ENCODE data around the gene SP1. TPM values are rescaled to one million over a fixed set of nuclear protein-coding genes. Genes with fewer than 3 reads are reported as not detected.
"Not testable (repeated sequence)": the region's sequence is repeated elsewhere in the genome, so short reads cannot be mapped to it uniquely, and the experiment has no call there.

The SP1 gene
- total and polyA plus RNA-seq, 7 experiments from 2014 or later = 10.2 to 103 (median 75.7) TPM

GRCh38 chr12:53441040-53441833, 61.3 kb downstream of the SP1 start, which contains the start of gene PRR13:
TSS of gene PRR13 (plus strand) at chr12:53441734. CDS start at chr12:53442715, 981 bp downstream.
- Mint-ChIP-seq H3K4me3 (peak within 1 kb of the TSS; percentile 89 to 99 (median 96)), H3K9me3 (no peaks in the 10 kb centered on the region), H3K27me3 (no peaks in the 10 kb centered on the region), H3K36me3 (peaks cover 0 to 27% (median 15%) of the 10 kb centered on the region in 5 donors), H3K27ac (peak within 1 kb of the TSS; percentile 91 to 97 (median 97)), H3K4me1 (peaks cover 30 to 52% (median 43%) of the 10 kb centered on the region in 7 donors)
- Histone ChIP-seq H3K27me3 (ENCODE audit: control insufficient read depth in 2 of 2, insufficient read depth in 2 of 2, low read length in 2 of 2) (no peaks in the 10 kb centered on the region), H3K4me1 (ENCODE audit: control insufficient read depth in 2 of 2, insufficient read depth in 2 of 2, low read length in 2 of 2) (peaks cover 18 to 24% of the 10 kb centered on the region in 2 donors), H3K4me3 (ENCODE audit: low read length) (peak within 1 kb of the TSS; percentile 93), H3K27ac (ENCODE audit: low read depth, low read length) (peak within 1 kb of the TSS; percentile 92), H3K9me3 (ENCODE audit: control insufficient read depth in 2 of 3, low read length in 3 of 3) (no peaks in the 10 kb centered on the region), H3K36me3 (ENCODE audit: control insufficient read depth in 2 of 3, insufficient read depth in 3 of 3, low read length in 3 of 3) (peaks cover 0 to 27% (median 6%) of the 10 kb centered on the region in 3 experiments)
- ChIA-PET CTCF (interaction anchor here (0.6 to 1.4 kb wide), 3 partner anchors 10 to 96 kb away, joined by 3 to 6 read pairs (median 4); no protein-coding TSS in a partner anchor), POLR2A (interaction anchor here (0.7 to 2.7 kb wide), 19 partner anchors 9 to 173 kb away, joined by 3 to 15 read pairs (median 4); partner anchors contain the start of genes ESPL1, MAP3K12, PFDN5 and SP1)
- ATAC-seq (peak; percentile 99), DNase-seq (peak; percentile 90 to 99 (median 96))
- intact Hi-C loops (cut with micrococcal nuclease) = loop anchor here (1.0 to 2.0 kb wide), 12 partner anchors 10 to 434 kb away; partner anchors contain the start of genes SP1 (in 2 of the 2), AAAS (in 1 of the 2), ATF7 (in 1 of the 2) and EIF4B (in 1 of the 2)

- Mint-ChIP-seq H3K9me3 (no peaks in the 10 kb centered on the region), H3K4me1 (peaks cover 30 to 58% (median 46%) of the 10 kb centered on the region in 7 donors), H3K27ac (peak overlapping the region in 7 of 9 donors; percentile 41 to 97 (median 78)), H3K4me3 (peak overlapping the region; percentile 32 to 99 (median 68)), H3K27me3 (no peaks in the 10 kb centered on the region), H3K36me3 (peaks cover 0 to 38% (median 22%) of the 10 kb centered on the region in 5 donors)
- Histone ChIP-seq H3K4me3 (ENCODE audit: low read length) (no peak overlapping the region), H3K27me3 (ENCODE audit: control insufficient read depth in 2 of 2, insufficient read depth in 2 of 2, low read length in 2 of 2) (no peaks in the 10 kb centered on the region), H3K9me3 (ENCODE audit: control insufficient read depth in 2 of 3, low read length in 3 of 3) (no peaks in the 10 kb centered on the region), H3K4me1 (ENCODE audit: control insufficient read depth in 2 of 2, insufficient read depth in 2 of 2, low read length in 2 of 2) (peaks cover 18 to 24% of the 10 kb centered on the region in 2 donors), H3K36me3 (ENCODE audit: control insufficient read depth in 2 of 3, insufficient read depth in 3 of 3, low read length in 3 of 3) (peaks cover 0 to 36% (median 11%) of the 10 kb centered on the region in 3 experiments), H3K27ac (ENCODE audit: low read depth, low read length) (peak overlapping the region; percentile 43)
- ATAC-seq (no peak), DNase-seq (no peak)
- intact Hi-C loops (cut with micrococcal nuclease) = no loop called here
- POLR2A ChIA-PET = interaction anchor here (1.9 kb wide), 1 partner anchor 65 kb away, joined by 6 read pairs; the partner anchor contains the start of gene SP1
- CTCF ChIA-PET = no interaction called here
These were observed 64.0 kb downstream of the SP1 start for GRCh38 chr12:53443955-53444354.

GRCh38 chr12:53444593-53445325, 64.8 kb downstream of the SP1 start:
- Histone ChIP-seq H3K27ac (ENCODE audit: low read depth, low read length) (peak overlapping the region; percentile 45), H3K4me1 (ENCODE audit: control insufficient read depth in 2 of 2, insufficient read depth in 2 of 2, low read length in 2 of 2) (peaks cover 18 to 24% of the 10 kb centered on the region in 2 donors), H3K36me3 (ENCODE audit: control insufficient read depth in 2 of 3, insufficient read depth in 3 of 3, low read length in 3 of 3) (peaks cover 0 to 36% (median 11%) of the 10 kb centered on the region in 3 experiments)
- H3K9me3 Mint-ChIP-seq; ATAC-seq; CTCF ChIA-PET; DNase-seq; H3K27me3 Mint-ChIP-seq; H3K4me3 ChIP-seq (ENCODE audit: low read length); H3K9me3 ChIP-seq (ENCODE audit: control insufficient read depth in 2 of 3, low read length in 3 of 3); H3K27me3 ChIP-seq (ENCODE audit: control insufficient read depth in 2 of 2, insufficient read depth in 2 of 2, low read length in 2 of 2); intact Hi-C loops (cut with micrococcal nuclease): not testable (repeated sequence)
- POLR2A ChIA-PET = interaction anchor here (0.5 to 1.9 kb wide), 6 partner anchors 10 to 185 kb away, joined by 3 to 6 read pairs (median 4); partner anchors contain the start of genes SP1 and TARBP2
- Mint-ChIP-seq H3K36me3 (peaks cover 0 to 38% (median 22%) of the 10 kb centered on the region in 5 donors), H3K27ac (peak overlapping the region in 7 of 9 donors; percentile 12 to 80 (median 40)), H3K4me1 (peaks cover 30 to 58% (median 43%) of the 10 kb centered on the region in 7 donors), H3K4me3 (peak overlapping the region in 9 of 10 donors; percentile 16 to 99 (median 48))

- Histone ChIP-seq H3K36me3 (ENCODE audit: control insufficient read depth in 2 of 3, insufficient read depth in 3 of 3, low read length in 3 of 3) (peaks cover 17 to 34% (median 19%) of the 10 kb centered on the region in 3 experiments), H3K9me3 (ENCODE audit: control insufficient read depth in 2 of 3, low read length in 3 of 3) (no peaks in the 10 kb centered on the region), H3K4me3 (ENCODE audit: low read length) (no peak overlapping the region), H3K4me1 (ENCODE audit: control insufficient read depth in 2 of 2, insufficient read depth in 2 of 2, low read length in 2 of 2) (peaks cover 21 to 26% of the 10 kb centered on the region in 2 donors), H3K27ac (ENCODE audit: low read depth, low read length) (no peak overlapping the region), H3K27me3 (ENCODE audit: control insufficient read depth in 2 of 2, insufficient read depth in 2 of 2, low read length in 2 of 2) (no peaks in the 10 kb centered on the region)
- Mint-ChIP-seq H3K4me3 (no peak overlapping the region), H3K9me3 (peaks cover 0 to 2% (median 0%) of the 10 kb centered on the region in 11 donors), H3K4me1 (peaks cover 26 to 49% (median 40%) of the 10 kb centered on the region in 7 donors), H3K27ac (peak overlapping the region in 2 of 9 donors; percentile 43 to 85), H3K27me3 (no peaks in the 10 kb centered on the region), H3K36me3 (peaks cover 0 to 35% (median 29%) of the 10 kb centered on the region in 5 donors)
- intact Hi-C loops (cut with micrococcal nuclease) = loop anchor here (1.0 to 5.0 kb wide), 17 partner anchors 10 to 444 kb away; partner anchors contain the start of genes CALCOCO1 (in 2 of the 2), CSAD (in 2 of the 2), MYG1 (in 2 of the 2) and PRR13 (in 2 of the 2)
- DNase-seq (no peak), ATAC-seq (no peak)
- ChIA-PET POLR2A (interaction anchor here (0.7 to 2.9 kb wide), 5 partner anchors 9 to 155 kb away, joined by 3 to 12 read pairs (median 4); partner anchors contain the start of genes MAP3K12, PFDN5, PRR13 and TARBP2), CTCF (interaction anchor here (0.7 to 1.4 kb wide), 4 partner anchors 10 to 58 kb away, joined by 3 to 9 read pairs (median 4); partner anchors contain the start of gene PRR13)
These were observed 71.0 kb downstream of the SP1 start for GRCh38 chr12:53450936-53451335.

GRCh38 chr12:53451661-53452158, 71.7 kb downstream of the SP1 start, which contains the start of gene PCBP2:
TSS of gene PCBP2 (plus strand) at chr12:53452102. CDS start at chr12:53454801, 2,699 bp downstream.
- Histone ChIP-seq H3K4me1 (ENCODE audit: control insufficient read depth in 2 of 2, insufficient read depth in 2 of 2, low read length in 2 of 2) (peaks cover 20 to 26% of the 10 kb centered on the region in 2 donors), H3K36me3 (ENCODE audit: control insufficient read depth in 2 of 3, insufficient read depth in 3 of 3, low read length in 3 of 3) (peaks cover 18 to 37% (median 27%) of the 10 kb centered on the region in 3 experiments), H3K27me3 (ENCODE audit: control insufficient read depth in 2 of 2, insufficient read depth in 2 of 2, low read length in 2 of 2) (no peaks in the 10 kb centered on the region), H3K9me3 (ENCODE audit: control insufficient read depth in 2 of 3, low read length in 3 of 3) (no peaks in the 10 kb centered on the region), H3K4me3 (ENCODE audit: low read length) (peak within 1 kb of the TSS; percentile 69), H3K27ac (ENCODE audit: low read depth, low read length) (peak within 1 kb of the TSS; percentile 96)
- no peaks in the 10 kb centered on the region for H3K27me3 Mint-ChIP-seq
- H3K4me1 Mint-ChIP-seq = peaks cover 23 to 42% (median 37%) of the 10 kb centered on the region in 7 donors
- H3K4me3 Mint-ChIP-seq = peak within 1 kb of the TSS; percentile 51 to 99 (median 98)
- DNase-seq (peak; percentile 88 to 98 (median 97)), ATAC-seq (peak; percentile 94)
- ChIA-PET CTCF (interaction anchor here (0.7 to 1.4 kb wide), 5 partner anchors 10 to 57 kb away, joined by 3 to 9 read pairs (median 4); partner anchors contain the start of gene PRR13), POLR2A (interaction anchor here (0.7 to 2.9 kb wide), 4 partner anchors 10 to 156 kb away, joined by 3 to 12 read pairs (median 4); partner anchors contain the start of genes PFDN5, PRR13 and TARBP2)
- H3K27ac Mint-ChIP-seq = peak within 1 kb of the TSS; percentile 85 to 100 (median 99)
- intact Hi-C loops (cut with micrococcal nuclease) = loop anchor here (1.0 to 5.0 kb wide), 22 partner anchors 10 to 444 kb away; partner anchors contain the start of genes ATF7 (in 2 of the 2), CALCOCO1 (in 2 of the 2), CSAD (in 2 of the 2) and MYG1 (in 2 of the 2)
- H3K36me3 Mint-ChIP-seq = peaks cover 0 to 30% (median 26%) of the 10 kb centered on the region in 5 donors
- H3K9me3 Mint-ChIP-seq = peaks cover 0 to 2% (median 0%) of the 10 kb centered on the region in 11 donors

Data from naive thymus-derived CD4-positive, alpha-beta T cell (primary cell).